Lung (tissue), 12 donors: ENCODE data around the gene TCF7. TPM values are rescaled to one million over a fixed set of nuclear protein-coding genes. Genes with fewer than 3 reads are reported as not detected.

Experiments used
- ATAC-seq: fragments of 200-7000 bp; cut with Tn5 transposase; one replicate; pipeline ENCODE4 v1.9.1; 2020; ENCODE audit warnings: moderate number of reproducible peaks; ENCODE audit not compliant: insufficient read depth, low FRiP score
- DNase-seq, 3 donors: peaks; one replicate each; pipeline ENCODE4 v3.0.0-alpha.2; 2013 to 2017
- H3K27ac ChIP-seq, 2 donors: one replicate each; pipeline ENCODE4 v1.5.1; 2013; ENCODE audit warnings: mild to moderate bottlenecking in 2 of 2, moderate library complexity in 2 of 2, control low read depth in 1 of 2, inconsistent platforms in 1 of 2, low read depth in 1 of 2, low read length in 1 of 2
- H3K27me3 ChIP-seq, 3 donors: one replicate each; pipeline ENCODE4 v1.5.1; 2013; ENCODE audit warnings: low read length in 2 of 3; ENCODE audit not compliant: control insufficient read depth in 3 of 3, insufficient read depth in 3 of 3
- H3K36me3 ChIP-seq, 4 donors: one replicate each; pipeline ENCODE4 v1.5.1; 2013; ENCODE audit warnings: low read length in 4 of 4, mild to moderate bottlenecking in 1 of 4, moderate library complexity in 1 of 4; ENCODE audit not compliant: control insufficient read depth in 4 of 4, insufficient read depth in 4 of 4
- H3K4me1 ChIP-seq, 5 donors: one replicate each; pipeline ENCODE4 v1.5.1; 2013; ENCODE audit warnings: low read length in 5 of 5, mild to moderate bottlenecking in 2 of 5, moderate library complexity in 1 of 5; ENCODE audit not compliant: control insufficient read depth in 5 of 5, insufficient read depth in 5 of 5
- H3K4me3 ChIP-seq: one replicate; pipeline ENCODE4 v1.5.1; 2013; ENCODE audit warnings: mild to moderate bottlenecking, control low read depth, moderate library complexity
- H3K9ac ChIP-seq, 2 donors: one replicate each; pipeline ENCODE4 v1.5.1; 2013; ENCODE audit warnings: low read length in 2 of 2, control low read depth in 1 of 2; ENCODE audit not compliant: insufficient read depth in 1 of 2
- H3K9me3 ChIP-seq, 4 donors: one replicate each; pipeline ENCODE4 v1.5.1; 2013; ENCODE audit warnings: low read length in 3 of 4, mild to moderate bottlenecking in 1 of 4, moderate library complexity in 1 of 4; ENCODE audit not compliant: control insufficient read depth in 4 of 4, insufficient read depth in 3 of 4
- WGBS, 2 donors: extraction: QIAGEN DNeasy Blood & Tissue Kit; methylation state at CpG; one replicate each; pipeline ENCODE4 v1.1.7; 2013; 5-methylcytosine and 5-hydroxymethylcytosine counted together
- polyA plus RNA-seq, 2 donors: library from polyadenylated mRNA; stranded (reverse); fragments of 200-250 nt; gene quantifications; one replicate each; pipeline ENCODE4 v1.2.1, GENCODE V29; 2013
- total RNA-seq, 2 donors: library from RNA; depleted of rRNA in 1 of 2; stranded (reverse); fragments of >200 nt in 1 of 2; gene quantifications; one replicate each; pipeline ENCODE4 v1.2.1, GENCODE V29; 2014 to 2021
- TF ChIP-seq, protein P1 (sequence below): IDR thresholded peaks from 2 replicates; pipeline ENCODE4 v1.5.1; 2012; ENCODE audit warnings: mild to moderate bottlenecking; ENCODE audit errors: control extremely low read depth, extremely low read depth
- donor health status: control.
- donor health status: control.
- donor health status: Bipolar disorder and iron deficiency.
- donor health status: healthy.
- donor health status: DM: yes; HTN: yes; CAD: no.

Gene TCF7
- total and polyA plus RNA-seq, 4 donors: 2.9 to 6.0 (median 3.4) TPM

DNA sequence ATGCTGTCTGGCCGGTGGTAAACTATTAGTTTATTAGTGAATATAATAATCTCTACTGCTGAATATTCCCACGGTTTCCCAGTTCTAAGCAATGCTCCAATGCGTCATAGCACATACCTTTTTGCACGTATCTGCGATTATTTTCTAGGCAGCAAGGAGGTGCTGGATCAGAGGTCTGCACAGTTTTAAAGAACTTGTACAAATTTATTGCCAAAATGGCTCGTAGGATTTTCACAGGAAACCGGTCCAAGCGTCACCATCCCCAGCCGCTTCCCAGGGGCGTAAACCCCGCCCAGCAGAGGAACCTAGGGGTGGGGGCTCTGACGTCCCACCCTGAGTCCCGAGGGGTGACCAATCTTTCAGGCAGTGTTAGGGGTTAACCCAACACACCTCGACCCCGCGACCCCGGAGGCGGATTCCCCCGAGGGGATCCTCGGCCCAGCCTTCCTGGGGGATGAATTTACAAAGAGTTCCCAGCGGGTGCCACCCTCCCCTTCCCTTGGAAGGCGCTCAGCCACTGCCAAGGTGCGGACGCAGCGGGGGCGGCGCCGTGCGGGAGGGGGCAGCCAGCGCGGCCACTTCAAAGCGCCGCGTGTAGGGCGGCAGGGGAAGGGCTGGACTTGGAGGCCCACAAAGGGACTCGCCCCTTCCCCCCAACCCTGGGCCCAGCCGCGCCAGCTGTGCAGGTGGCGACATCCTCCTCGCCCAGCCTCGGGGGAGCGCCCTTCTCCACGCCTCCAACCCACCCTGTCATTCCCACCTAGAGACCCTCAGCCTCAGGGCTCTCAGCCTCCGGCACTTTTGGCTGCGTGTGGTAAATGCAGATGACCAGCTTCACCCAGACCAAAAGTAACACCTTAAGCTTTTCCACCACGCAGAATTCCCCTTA, 43.5 kb upstream of the TCF7 start:
- Histone ChIP-seq H3K9me3 (peaks cover 0 to 2% (median 0%) of the 10 kb centered on the region in 4 donors), H3K36me3 (no peaks in the 10 kb centered on the region), H3K4me3 (no peak overlapping the region), H3K27me3 (no peaks in the 10 kb centered on the region), H3K27ac (no peak overlapping the region), H3K4me1 (peaks cover 0 to 6% (median 4%) of the 10 kb centered on the region in 5 donors), H3K9ac (peak overlapping the region in 1 of 2 donors; percentile 52)
- DNase-seq (peak; percentile 29 to 58 (median 58)), ATAC-seq (no peak)
- TF ChIP-seq, protein P1, sequence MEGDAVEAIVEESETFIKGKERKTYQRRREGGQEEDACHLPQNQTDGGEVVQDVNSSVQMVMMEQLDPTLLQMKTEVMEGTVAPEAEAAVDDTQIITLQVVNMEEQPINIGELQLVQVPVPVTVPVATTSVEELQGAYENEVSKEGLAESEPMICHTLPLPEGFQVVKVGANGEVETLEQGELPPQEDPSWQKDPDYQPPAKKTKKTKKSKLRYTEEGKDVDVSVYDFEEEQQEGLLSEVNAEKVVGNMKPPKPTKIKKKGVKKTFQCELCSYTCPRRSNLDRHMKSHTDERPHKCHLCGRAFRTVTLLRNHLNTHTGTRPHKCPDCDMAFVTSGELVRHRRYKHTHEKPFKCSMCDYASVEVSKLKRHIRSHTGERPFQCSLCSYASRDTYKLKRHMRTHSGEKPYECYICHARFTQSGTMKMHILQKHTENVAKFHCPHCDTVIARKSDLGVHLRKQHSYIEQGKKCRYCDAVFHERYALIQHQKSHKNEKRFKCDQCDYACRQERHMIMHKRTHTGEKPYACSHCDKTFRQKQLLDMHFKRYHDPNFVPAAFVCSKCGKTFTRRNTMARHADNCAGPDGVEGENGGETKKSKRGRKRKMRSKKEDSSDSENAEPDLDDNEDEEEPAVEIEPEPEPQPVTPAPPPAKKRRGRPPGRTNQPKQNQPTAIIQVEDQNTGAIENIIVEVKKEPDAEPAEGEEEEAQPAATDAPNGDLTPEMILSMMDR: no peak
- 7 to 8% methylated on average over 38 to 46 of the region's 46 CpGs for WGBS, 2 donors

DNA sequence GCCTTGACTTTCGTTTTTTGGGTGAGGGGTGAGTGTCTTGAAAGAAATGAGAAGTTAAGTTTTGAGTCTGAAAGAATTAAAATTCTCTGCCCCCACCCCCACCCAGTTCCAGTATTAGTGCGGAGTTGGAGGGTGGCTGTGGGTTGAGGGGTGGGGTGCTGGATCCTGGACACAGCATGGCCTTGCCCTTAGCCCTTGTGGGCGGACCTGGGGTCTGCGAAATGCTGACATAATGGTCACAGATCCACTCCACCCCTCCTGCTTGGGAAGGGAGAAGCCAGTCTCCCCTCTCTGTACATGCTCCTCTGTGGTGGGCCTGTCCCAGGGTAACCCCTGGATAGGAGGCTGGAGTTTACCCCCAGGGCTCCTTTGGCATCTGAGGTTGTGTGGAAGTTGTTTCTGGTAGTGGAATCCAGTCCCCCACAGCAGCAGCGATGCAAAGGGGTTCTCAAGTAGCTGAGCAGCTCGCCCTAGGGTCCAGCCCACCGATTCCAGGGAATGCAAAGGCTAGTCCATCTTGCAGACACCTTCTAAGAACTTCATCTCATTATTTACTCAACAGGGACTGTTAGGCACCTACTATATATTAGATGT, 42.8 kb upstream of the TCF7 start:
- H3K4me3 ChIP-seq: no peak overlapping the region
- ATAC-seq (no peak), DNase-seq (no peak)
- TF ChIP-seq, protein P1: no peak
- H3K9me3 ChIP-seq: peaks cover 0 to 2% (median 0%) of the 10 kb centered on the region in 4 donors
- peaks cover 0 to 6% (median 4%) of the 10 kb centered on the region in 5 donors for H3K4me1 ChIP-seq
- H3K9ac ChIP-seq: no peak overlapping the region
- H3K36me3 ChIP-seq: no peaks in the 10 kb centered on the region
- 80% methylated on average over 7 of the region's 7 CpGs for WGBS, 2 donors
- H3K27me3 ChIP-seq: no peaks in the 10 kb centered on the region
- no peak overlapping the region for H3K27ac ChIP-seq

- Histone ChIP-seq H3K27ac (no peak overlapping the region), H3K27me3 (no peaks in the 10 kb centered on the region), H3K4me3 (no peak overlapping the region), H3K36me3 (no peaks in the 10 kb centered on the region), H3K4me1 (peaks cover 0 to 6% (median 4%) of the 10 kb centered on the region in 5 donors), H3K9ac (no peak overlapping the region), H3K9me3 (peaks cover 0 to 2% (median 0%) of the 10 kb centered on the region in 4 donors)
- DNase-seq: no peak
- 90% methylated on average over 8 of the region's 8 CpGs for WGBS, 2 donors
- TF ChIP-seq, protein P1: no peak
- ATAC-seq: no peak
Measured at GRCh38 chr5:134072471-134073210, 41.8 kb upstream of the TCF7 start.
